Retina (tissue), 1 donor: ENCODE data around the gene KCNQ4.

Experiments used
- DNase-seq: peaks from one replicate; pipeline ENCODE4 v3.0.0-alpha.2; 2016

Gene KCNQ4

DNA sequence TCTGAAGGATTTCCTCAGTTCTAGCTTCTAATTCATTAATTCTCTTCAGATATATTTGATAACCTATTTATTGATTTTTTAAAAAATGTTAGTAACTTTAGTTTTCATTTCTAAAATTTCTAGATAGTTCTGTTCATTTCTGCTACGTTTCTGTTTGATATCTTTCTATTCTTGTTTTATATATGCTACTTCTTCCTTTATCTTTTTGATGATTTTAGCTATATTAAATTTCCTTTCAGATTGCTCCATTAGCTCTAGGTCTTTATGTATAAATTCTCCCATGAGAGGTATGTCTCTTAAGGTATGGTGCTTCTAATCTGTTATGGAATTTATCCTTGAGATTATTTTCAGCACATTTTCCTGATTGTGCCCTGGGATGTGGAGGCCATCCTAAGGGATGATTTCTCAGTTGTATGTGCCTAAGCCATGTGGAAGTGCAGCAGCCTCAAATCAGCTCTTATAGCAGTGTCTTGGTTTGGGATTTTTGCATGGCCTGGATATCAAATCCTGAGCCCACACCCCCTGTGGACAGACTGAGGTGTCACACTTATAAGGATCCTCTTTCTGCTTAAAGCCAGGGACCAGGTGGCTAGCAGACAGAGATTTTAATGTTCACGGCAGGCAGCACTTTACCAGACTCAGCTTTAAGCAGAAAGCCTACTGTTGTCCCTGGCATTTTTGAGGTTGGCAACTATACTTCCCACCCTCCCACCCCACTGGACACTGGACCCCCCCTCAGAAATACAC lies 6.2 kb upstream of the KCNQ4 start:
- DNase-seq = no peak

DNA sequence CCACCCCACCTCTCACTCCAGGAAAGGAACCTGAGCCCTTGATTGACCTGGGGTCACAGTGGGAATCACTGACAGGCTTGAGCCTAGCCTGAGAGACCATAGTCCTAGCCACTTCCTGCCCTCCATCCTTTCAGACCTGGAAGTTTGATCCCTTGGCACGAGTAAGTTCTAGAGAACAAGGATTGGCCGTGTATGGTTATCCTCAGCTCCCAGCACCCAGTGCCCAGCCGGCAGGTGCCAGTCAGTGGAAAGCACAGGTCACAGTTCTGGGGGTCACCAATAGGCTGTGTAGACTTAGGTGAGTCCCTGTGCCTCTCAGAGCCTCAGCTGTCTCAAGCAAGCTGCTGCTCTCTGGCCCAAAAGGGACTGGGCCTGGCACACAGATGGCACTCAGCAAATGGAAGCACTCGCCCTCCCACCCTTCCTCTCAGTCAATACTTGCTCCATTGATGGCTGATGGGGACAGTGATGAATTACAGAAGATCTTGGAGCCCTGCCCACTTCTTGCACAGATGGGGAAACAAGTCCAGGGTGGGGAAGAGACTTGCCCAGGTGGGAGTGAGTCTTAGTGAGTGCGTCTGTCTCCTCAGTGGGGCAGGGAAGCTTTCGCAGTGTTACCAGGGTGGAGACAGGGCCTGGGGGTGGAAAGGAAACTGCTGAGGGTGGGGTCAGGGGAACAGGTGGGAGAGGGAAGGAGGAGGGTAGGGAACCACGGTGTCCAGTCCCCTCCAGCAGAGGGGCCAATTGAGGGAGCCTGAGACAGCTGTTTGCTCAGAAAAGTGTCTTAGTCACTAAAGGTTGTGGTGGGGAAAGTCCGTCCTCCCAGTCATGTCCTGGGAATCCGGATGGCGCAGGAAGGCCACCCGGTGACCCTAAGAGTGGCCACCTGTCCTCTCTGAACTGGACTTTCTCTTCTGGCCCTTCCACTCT lies 2.6 kb upstream of the KCNQ4 start:
- no peak for DNase-seq

DNA sequence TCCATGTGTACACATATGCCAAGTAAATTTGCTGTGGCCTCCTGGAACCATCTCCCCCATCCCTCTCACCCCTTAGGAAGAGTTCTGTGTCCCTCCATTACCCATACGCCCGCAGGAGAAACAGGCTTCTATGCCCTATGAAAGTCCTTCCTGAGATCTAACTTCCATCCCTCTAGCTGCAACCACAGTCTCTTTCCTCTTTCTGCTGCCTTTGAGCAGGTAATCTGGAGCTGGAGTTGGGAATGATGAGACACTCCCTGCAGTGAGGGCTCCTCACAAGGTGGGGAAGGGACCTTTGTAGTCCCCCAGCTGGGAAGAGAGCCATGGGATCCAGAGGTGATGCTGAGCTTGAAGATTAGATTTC lies 2.0 kb upstream of the KCNQ4 start:
- DNase-seq = no peak

DNA sequence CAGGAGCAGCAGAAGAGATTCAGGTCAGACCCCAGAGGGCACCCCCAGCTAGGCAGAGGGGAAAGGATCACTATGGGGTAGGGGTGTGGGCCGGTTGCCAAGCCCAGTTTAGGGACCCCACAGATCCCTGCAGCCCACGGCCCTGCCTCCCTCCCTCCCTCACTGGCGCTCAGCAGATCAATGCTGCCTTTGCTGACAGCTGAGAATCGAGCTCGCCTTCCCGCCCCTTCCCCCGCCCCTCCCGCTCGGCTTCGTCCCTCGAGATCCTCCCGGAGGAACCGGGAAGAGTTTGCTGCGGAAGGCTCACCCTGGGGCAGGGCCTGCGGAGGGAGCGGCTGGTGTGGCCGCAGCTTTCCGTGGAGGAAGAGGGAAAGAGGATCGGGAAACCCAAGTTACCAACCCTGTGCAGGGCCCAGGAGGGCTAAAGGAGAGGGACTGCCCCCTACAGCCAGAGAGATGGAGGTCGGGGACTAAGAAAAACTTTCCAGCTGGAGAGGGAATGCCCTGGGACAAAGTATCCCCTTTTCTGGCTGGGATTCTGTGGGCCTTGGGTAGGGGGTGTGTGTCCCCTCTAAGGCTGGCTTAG lies 1.1 kb upstream of the KCNQ4 start:
- peak; percentile 60 for DNase-seq

GRCh38 chr1:40784141-40784770 lies 669 bp downstream of the KCNQ4 start:
- DNase-seq = no peak

GRCh38 chr1:40784771-40785151 lies 1.2 kb downstream of the KCNQ4 start:
- DNase-seq = no peak

GRCh38 chr1:40785446-40785845 lies 1.9 kb downstream of the KCNQ4 start:
- no peak for DNase-seq

- DNase-seq = no peak
These were observed 2.8 kb downstream of the KCNQ4 start for GRCh38 chr1:40786171-40786994.

GRCh38 chr1:40786995-40787705 lies 3.6 kb downstream of the KCNQ4 start:
- no peak for DNase-seq

DNA sequence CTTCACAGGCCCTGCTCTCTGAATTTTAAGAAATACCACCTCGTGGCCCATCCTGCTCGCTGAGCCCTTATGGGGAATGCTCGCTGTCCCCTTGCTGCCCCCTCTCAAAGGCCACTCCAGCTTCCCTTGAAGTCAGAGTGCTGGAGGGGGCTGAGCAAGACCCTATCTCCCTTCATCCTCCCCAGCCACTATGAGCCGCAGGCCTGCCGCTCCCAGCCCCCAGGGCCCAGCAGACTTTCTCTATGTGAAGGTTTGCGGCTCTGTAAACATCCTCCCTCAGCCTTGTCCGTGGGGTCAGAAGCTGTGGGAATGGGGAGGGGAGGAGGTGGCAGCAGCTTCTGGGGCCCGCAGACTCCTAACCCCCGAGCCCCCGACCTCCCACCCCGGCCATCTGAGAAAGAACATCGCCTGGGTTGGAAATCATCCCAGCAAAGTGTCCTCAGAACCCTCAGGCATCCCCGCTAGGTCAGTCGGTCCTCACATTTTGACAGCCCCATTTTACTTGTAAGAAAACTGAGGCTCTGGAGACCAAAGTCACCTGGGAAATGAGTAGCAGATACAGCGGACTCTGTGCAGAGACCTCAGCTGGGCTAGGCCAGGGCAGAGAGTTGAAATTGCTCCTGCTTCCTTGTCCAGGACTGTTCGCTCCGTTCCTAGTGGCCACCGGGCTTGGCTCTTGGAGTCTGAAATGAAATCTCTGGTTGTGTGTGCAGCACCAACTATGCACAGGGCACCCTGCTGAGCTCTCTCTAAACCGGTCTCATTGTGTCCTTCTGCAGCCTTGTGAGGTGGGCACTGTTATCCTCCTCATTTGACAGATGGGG lies 4.4 kb downstream of the KCNQ4 start:
- no peak for DNase-seq

DNA sequence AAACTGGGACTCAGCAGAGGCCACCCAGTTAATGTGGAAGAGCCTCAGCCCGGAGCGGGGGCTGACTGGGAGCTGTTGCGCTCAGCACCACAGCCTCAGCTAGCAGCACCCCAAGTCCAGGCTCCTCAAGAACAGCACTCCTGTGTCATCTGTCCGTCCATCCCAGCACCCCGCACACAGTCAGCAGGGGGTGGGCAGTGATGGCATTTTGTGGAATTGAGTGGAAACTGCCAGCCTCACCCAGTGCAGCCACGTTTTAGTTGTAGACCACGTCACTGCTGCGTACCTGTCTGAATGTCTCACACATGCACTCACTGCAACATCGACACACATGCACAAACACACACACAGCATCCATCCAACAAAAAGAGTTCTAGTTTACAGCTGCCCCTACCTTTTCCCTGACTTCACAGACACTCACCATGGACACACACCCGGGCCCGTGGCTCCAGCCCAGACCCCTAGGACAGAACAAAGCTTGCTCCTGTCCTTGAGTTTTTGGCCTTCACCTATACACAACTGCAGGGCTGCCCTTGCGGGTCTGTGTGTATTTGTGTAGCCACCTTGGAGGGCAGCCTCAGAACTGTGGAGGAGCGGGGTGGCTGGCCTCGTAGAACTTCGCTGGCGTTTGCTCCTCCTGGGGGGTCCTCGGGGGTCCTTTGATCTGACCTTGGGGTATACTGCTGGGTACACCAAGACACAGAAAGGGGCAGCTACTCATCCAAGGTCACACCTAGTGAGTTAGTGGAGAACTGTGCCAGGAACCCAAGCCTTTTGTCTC lies 5.2 kb downstream of the KCNQ4 start:
- DNase-seq = no peak

DNA sequence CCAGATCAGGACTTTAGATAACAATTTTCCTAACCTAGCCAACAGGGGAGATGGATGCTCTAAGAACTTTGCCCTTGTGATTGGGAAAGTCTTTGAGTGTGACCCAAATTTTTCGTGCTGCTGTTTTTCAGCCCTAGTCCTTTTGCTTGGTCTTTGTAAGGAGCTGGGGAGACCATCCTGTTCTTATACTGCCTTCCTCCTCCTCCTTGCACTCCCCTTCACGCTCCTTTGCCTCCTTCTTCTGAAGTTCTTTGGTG lies 5.7 kb downstream of the KCNQ4 start:
- DNase-seq = no peak

DNA sequence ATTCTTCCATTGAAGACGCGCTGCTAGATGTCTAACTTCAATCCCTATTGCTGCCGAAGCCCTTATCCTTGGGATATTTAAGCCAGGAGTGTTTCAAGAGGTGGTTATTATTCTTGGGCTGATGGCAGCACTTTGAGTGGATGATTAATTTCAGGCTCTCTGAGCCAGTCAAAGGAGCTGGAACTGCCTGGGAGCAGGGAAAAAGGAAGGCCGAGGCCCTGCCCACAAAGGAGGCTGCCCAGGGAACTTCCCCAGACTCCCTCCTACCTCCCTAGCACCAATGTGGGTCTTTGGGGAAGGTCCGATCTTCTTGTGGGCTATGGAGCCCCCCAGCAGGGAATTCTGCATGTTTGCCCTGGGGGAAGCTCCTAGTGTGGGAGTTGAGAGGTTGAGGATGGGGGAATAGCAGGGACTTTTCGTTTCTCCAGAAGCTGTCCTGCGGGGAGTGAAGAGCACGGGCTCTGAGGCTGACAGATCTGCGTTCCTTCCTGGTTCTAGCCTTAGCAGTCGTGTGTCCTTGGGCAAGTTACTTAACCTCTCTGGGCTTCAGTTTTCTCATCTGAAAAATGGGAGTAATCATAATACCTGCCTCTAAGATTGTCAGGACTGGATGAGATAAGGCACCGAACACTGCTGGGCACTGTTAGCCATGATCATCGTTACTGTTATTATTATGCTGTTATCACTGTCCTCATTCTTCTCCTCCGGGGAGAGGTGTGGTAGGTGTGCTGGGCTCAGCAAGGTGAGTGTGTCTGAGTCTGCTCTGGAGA lies 6.3 kb downstream of the KCNQ4 start:
- no peak for DNase-seq

GRCh38 chr1:40792036-40792435 lies 8.4 kb downstream of the KCNQ4 start:
- DNase-seq = no peak

- no peak for DNase-seq
These were observed 10.0 kb downstream of the KCNQ4 start for GRCh38 chr1:40793617-40794016.

DNA sequence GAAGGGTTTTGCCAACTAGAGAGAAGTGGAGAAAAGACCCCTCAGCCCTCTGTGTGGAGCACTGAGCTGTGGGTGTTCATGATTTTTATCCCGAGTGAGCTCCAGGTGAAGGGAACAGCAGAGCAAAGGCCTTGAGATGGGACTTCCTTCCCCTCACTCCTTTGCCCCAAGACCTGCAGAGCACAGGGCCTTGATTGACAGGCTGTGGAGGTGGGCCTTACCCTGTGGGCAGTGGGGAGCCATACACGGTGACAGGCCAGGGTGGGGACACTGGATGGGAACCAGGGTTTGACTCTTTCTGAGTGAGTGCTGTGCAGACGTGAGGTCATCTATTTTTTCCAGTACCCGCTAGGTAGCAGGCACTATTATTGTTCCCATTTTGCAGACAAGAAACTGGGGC lies 10.5 kb downstream of the KCNQ4 start:
- DNase-seq = no peak

DNA sequence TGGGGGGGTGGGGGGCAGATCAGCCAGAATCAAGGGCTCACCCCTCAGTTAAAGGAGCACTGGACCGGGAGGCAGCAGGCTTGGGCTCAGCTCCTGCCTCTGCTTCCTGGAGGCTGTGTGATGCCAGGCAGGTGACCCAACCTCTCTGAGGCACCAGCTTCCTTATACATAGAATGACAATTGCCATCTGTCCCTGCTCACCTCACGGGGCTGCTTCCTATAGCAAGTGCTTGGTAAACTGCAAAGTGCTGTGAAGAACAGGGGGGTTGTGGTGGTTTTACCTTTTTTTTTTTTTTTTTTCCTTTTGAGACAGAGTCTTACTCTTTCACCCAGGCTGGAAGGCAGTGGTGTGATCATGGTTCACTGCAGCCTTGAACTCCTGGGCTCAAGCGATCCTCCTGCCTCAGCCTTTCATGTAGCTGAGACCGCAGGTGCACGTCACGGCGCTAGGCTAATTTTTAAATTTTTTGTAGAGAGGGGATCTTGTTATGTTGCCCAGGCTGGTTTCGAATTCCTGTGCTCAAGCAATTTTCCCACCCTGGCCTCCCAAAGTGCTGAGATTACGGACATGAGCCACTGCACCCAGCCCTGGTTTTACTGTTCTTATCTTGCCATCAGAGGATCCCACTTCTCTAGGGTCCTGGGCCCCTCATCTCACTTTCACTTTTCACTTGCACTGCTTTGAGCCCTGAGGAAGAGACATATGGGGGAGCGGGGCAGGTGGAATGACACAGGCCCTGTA lies 11.6 kb downstream of the KCNQ4 start:
- DNase-seq = no peak

- no peak for DNase-seq
These were observed 12.4 kb downstream of the KCNQ4 start for GRCh38 chr1:40795811-40796586.
